GM13977 (cell line): ENCODE measurements around the gene MRPL34.
A peak's percentile ranks its signal among the peaks of the same experiment; 100 is the strongest.

ENCODE experiments used
- DNase-seq: peaks from one replicate; pipeline ENCODE4 v3.0.0; 2012; ENCODE audit warnings: low spot score
- in situ Hi-C: fragments of 300-500 bp; cut with MboI; formaldehyde crosslinking; loops from one replicate; pipeline ENCODE4 v1.12.0; 2022; ENCODE audit warnings: low sequenced_read_pairs, low pct_unique_long_range_greater_than_20kb, mixed read lengths, inconsistent platforms; ENCODE audit not compliant: unreplicated experiment
- TF ChIP-seq, protein P1 (sequence below): IDR thresholded peaks from 2 replicates; pipeline ENCODE4 v1.5.1; 2012; ENCODE audit warnings: mild to moderate bottlenecking, control low read depth; ENCODE audit not compliant: insufficient read depth; ENCODE audit errors: extremely low read depth, missing control alignments

Gene MRPL34

DNA sequence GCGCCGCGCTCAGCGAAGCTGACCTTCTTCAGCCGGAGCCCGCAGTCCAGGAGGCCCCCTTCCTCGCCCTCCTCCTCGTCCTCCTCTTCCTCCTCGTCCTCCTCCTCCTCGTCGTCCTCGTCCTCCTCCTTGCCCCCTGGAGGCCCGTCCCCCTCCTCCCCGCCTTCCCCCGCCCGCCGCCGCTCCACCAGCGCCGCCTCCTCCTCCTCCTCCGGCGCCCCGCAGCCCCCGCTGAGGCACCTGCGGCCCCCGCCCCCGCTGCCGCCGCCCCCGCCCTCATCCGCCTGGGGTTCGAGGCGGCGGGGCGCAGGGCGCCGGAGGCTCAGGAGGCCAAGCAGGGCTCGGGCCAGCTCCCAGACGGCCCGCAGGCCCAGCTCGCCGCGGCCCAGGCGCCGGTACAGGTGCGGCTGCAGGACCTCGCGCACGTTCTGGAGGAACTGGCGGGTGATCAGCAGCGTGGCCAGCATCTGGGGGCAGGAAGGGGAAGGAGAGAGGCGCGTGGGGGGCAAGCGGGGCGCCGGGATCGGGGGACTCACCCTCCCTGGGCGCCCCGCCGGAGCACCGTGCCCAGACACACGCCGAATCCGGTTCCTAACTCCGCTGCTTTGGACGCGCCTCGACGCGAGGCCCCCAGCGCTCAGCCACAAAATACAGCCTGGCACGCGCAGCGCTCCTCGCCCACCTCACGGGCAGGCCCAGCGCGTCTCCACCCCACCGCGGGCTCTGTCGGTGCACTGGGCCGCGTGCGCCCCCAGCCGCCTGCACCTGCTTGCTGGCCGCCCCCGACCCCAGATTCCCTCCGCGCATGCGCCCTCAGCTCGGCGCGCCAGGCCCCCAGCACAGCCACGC, 23.1 kb downstream of the MRPL34 start:
- DNase-seq = peak; percentile 73
- TF ChIP-seq, protein P1, sequence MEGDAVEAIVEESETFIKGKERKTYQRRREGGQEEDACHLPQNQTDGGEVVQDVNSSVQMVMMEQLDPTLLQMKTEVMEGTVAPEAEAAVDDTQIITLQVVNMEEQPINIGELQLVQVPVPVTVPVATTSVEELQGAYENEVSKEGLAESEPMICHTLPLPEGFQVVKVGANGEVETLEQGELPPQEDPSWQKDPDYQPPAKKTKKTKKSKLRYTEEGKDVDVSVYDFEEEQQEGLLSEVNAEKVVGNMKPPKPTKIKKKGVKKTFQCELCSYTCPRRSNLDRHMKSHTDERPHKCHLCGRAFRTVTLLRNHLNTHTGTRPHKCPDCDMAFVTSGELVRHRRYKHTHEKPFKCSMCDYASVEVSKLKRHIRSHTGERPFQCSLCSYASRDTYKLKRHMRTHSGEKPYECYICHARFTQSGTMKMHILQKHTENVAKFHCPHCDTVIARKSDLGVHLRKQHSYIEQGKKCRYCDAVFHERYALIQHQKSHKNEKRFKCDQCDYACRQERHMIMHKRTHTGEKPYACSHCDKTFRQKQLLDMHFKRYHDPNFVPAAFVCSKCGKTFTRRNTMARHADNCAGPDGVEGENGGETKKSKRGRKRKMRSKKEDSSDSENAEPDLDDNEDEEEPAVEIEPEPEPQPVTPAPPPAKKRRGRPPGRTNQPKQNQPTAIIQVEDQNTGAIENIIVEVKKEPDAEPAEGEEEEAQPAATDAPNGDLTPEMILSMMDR = no peak
- in situ Hi-C loops = no loop called here

DNA sequence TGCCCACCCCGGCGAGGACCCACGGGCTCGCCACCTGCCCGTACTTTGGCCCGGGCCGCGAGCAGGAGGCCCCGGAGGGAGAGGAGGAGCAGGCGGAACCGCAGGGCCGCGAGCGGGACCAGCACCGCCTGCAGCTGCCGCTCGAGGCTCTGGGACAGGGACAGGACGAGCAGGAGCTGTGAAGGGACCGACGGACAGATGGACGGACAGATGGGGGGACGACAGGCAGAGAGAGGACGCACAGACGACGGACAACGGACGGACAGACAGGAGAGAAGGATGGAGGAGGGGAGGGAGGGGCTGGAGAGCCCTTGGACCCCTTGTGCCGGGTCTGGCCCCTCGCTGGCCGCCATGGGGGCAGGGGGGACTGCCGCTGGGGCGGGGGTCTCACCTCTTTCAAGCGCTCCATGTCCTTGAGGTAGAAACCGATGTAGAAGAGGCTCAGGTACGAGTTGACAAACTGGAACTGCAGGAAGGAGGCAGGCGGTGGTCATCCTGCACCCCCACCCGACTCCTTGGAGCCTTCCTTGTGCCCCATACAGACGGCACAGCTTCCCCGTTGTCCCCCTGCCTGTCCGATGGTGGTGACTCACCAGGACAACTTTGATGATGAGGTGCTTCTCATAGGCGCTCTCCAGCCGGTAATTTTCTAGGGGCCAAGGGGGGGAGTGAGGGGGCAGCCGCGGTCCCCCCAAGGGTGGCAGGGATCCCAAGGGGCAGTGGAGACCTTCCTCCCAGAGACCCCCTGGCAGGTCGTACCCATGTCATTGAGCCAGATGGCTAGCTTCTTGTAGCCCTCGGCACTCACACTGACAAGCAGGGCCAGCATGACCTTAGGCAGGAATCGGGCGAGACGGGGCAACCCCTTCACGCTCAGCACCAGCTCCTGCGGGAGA, 23.9 kb downstream of the MRPL34 start:
- TF ChIP-seq, protein P1 = no peak
- peak; percentile 35 for DNase-seq
- in situ Hi-C loops = no loop called here

DNA sequence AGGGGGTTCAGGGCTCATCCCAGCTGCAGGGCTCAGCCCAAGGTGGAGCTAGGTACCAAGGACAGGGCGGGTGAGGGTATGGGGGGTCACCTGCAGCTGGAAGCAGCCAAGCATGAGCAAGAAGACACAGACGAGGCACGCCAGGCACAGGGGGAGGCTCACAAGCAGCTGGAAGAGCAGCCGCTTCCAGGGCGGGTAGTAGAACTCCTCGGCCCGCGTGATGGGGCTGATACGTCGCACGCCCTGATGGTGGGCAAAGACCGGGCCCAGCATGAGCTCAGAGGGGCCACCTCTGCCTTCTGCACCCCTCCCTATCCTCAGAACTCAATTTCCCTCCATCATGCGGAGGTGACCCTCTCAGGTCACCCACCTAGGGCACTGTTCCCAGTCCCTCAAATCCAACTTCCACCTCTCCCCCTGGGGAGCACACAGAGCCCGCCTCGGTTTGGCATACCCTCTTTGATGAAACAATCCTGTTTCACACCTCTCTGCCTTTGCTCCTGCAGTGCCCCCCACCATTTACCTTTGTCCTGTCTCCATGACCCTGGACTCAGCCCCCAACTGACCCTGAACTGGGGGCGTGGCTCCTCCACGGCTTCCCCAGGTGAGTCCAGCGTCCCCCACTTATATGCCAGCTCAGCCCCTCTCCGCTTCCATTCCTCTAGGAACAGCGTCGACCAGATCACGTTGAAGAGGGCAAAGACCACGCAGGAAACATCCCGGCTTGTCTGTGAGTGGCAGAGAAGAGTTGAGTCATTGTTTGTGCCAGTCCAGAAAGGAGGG, 24.8 kb downstream of the MRPL34 start:
- in situ Hi-C loops = no loop called here
- DNase-seq = no peak
- TF ChIP-seq, protein P1 = no peak

DNA sequence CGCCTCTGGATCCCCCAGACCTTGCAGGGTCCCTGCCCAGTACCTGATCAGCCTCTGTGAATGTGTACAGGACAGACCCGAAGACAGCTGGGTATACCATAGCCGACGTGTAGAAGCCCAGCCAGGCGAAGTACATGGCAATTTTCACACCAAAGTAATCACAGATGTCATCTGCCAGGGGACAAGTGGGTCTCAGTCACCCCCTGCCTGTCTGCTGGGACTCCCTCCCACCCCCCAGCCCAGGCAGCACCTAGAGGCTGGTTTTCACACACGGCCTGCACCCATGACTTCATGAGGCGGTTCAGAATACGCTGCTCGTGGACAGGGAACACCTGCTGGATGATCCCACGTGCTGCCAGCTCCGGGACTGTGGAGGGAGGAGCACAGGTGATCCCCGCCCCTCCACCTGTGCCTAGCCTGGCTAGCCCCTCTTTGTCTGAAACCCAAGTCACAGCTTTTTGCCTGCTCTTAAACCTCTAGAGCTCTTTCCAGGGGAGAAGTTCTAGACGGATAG, 25.4 kb downstream of the MRPL34 start:
- in situ Hi-C loops = no loop called here
- DNase-seq = no peak
- TF ChIP-seq, protein P1 = no peak

DNA sequence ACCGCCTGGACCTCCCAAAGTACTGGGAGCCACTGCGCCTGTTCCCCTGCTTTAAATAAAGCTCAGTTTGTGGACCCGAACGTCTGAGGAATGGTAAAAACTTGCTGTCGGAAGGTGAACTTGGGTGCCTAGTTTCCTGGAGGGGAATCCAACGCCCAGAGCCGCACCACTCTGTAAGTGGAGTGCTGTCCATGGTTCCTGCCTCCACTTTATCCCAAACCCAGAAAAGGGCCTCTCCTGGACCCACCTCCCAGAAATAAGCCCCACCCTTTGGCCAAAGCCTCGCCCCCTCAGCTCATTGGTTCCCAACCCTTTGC, 26.6 kb downstream of the MRPL34 start:
- TF ChIP-seq, protein P1 = no peak
- no peak for DNase-seq
- in situ Hi-C loops = no loop called here
